Loucy (cell line): ENCODE measurements around the gene FHL1.

ENCODE experiments used
- H2AFZ ChIP-seq: fragments of 200-600 bp; sonication (generic); 2 replicates; pipeline ENCODE4 v1.6.0; 2016; ENCODE audit warnings: antibody characterized with exemption, mild to moderate bottlenecking, low read length, moderate library complexity
- H3F3A ChIP-seq: fragments of 200-600 bp; 2 replicates; pipeline ENCODE4 v1.6.0; 2016; ENCODE audit warnings: antibody characterized with exemption, low read depth, mild to moderate bottlenecking
- H3K27me3 ChIP-seq: fragments of 200-600 bp; sonication (generic); 2 replicates; pipeline ENCODE4 v1.6.1; 2014; ENCODE audit warnings: low read length, mild to moderate bottlenecking; ENCODE audit not compliant: insufficient read depth, poor library complexity, severe bottlenecking
- H3K36me3 ChIP-seq: fragments of 200-600 bp; sonication (generic); 2 replicates; pipeline ENCODE4 v1.6.1; 2016; ENCODE audit warnings: low read length; ENCODE audit not compliant: insufficient read depth
- H3K4me1 ChIP-seq: fragments of 200-600 bp; sonication (generic); 2 replicates; pipeline ENCODE4 v1.5.1; 2014; ENCODE audit warnings: low read length, mild to moderate bottlenecking; ENCODE audit not compliant: insufficient read depth, poor library complexity, severe bottlenecking
- H3K4me2 ChIP-seq: fragments of 200-600 bp; sonication (generic); 2 replicates; pipeline ENCODE4 v1.6.0; 2014; ENCODE audit warnings: antibody characterized with exemption, low read length, low read depth, mild to moderate bottlenecking; ENCODE audit not compliant: poor library complexity, severe bottlenecking
- H3K4me3 ChIP-seq: fragments of 200-600 bp; sonication (generic); 2 replicates; pipeline ENCODE4 v1.5.1; 2014; ENCODE audit warnings: low read length, mild to moderate bottlenecking, mixed read lengths; ENCODE audit not compliant: poor library complexity, severe bottlenecking
- H3K79me2 ChIP-seq: fragments of 200-600 bp; sonication (generic); 2 replicates; pipeline ENCODE4 v1.6.1; 2014; ENCODE audit warnings: low read length; ENCODE audit not compliant: insufficient read depth
- H3K9ac ChIP-seq: fragments of 200-600 bp; sonication (generic); 2 replicates; pipeline ENCODE4 v1.6.0; 2014; ENCODE audit warnings: mild to moderate bottlenecking, low read depth, low read length, moderate library complexity; ENCODE audit not compliant: poor library complexity, severe bottlenecking
- H3K9me2 ChIP-seq: fragments of 200-600 bp; sonication (generic); replicated peaks from 2 replicates; pipeline ENCODE4 v1.6.1; 2016; ENCODE audit warnings: low read depth, low read length, mixed read lengths
- H3K9me3 ChIP-seq: fragments of 200-600 bp; sonication (generic); 2 replicates; pipeline ENCODE4 v1.6.1; 2014; ENCODE audit warnings: mild to moderate bottlenecking, antibody characterized with exemption, low read length, low read depth; ENCODE audit not compliant: insufficient read depth
- H4K20me1 ChIP-seq: fragments of 200-600 bp; sonication (generic); 2 replicates; pipeline ENCODE4 v1.6.0; 2014; ENCODE audit warnings: antibody characterized with exemption, low read length, mild to moderate bottlenecking; ENCODE audit not compliant: insufficient read depth, poor library complexity, severe bottlenecking
- EZH2phosphoT487 ChIP-seq: fragments of 200-600 bp; IDR thresholded peaks from 2 replicates; pipeline ENCODE4 v1.6.1; 2018; ENCODE audit warnings: antibody characterized with exemption, mild to moderate bottlenecking, moderate library complexity, borderline replicate concordance
- TF ChIP-seq, protein P1 (sequence below): fragments of 200-600 bp; sonication (generic); conservative IDR thresholded peaks from 2 replicates; pipeline ENCODE4 v1.5.1; 2014; ENCODE audit warnings: mild to moderate bottlenecking, antibody characterized with exemption, low read length

Gene FHL1

DNA sequence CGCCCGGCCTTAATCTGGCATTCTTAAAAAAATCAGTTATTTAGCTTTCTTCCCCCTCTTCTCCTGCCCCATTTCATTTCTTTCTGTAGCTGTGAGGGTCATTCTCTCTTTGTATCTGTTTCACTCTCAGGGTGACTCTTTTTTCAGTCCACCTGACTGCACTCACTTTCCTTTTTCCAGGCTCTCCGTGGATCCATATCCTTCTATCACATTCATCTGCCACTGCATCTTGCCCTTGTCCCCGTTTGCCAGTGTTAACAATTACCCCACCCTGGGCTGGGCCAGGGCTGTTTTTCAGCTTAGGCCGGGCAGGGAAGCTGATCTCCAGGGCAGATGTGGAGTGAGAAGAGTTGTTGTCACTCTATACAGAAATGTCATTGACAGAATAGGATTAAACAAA is 7.7 kb downstream of the FHL1 start:
- Histone ChIP-seq H3K36me3 (no peaks in the 10 kb centered on the region), H3K9ac (no peak overlapping the region), H4K20me1 (no peaks in the 10 kb centered on the region), H3K4me3 (no peak overlapping the region), H3K9me2 (no peaks in the 10 kb centered on the region), H2AFZ (no peak overlapping the region), H3K4me2 (no peak overlapping the region), H3K4me1 (no peaks in the 10 kb centered on the region), H3K79me2 (no peaks in the 10 kb centered on the region), H3F3A (peaks cover 3% of the 10 kb centered on the region; the same call in 1 of the 2 replicates), H3K9me3 (no peaks in the 10 kb centered on the region), H3K27me3 (no peaks in the 10 kb centered on the region)
- no peak for TF ChIP-seq EZH2phosphoT487
- TF ChIP-seq, protein P1, sequence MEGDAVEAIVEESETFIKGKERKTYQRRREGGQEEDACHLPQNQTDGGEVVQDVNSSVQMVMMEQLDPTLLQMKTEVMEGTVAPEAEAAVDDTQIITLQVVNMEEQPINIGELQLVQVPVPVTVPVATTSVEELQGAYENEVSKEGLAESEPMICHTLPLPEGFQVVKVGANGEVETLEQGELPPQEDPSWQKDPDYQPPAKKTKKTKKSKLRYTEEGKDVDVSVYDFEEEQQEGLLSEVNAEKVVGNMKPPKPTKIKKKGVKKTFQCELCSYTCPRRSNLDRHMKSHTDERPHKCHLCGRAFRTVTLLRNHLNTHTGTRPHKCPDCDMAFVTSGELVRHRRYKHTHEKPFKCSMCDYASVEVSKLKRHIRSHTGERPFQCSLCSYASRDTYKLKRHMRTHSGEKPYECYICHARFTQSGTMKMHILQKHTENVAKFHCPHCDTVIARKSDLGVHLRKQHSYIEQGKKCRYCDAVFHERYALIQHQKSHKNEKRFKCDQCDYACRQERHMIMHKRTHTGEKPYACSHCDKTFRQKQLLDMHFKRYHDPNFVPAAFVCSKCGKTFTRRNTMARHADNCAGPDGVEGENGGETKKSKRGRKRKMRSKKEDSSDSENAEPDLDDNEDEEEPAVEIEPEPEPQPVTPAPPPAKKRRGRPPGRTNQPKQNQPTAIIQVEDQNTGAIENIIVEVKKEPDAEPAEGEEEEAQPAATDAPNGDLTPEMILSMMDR: no peak

DNA sequence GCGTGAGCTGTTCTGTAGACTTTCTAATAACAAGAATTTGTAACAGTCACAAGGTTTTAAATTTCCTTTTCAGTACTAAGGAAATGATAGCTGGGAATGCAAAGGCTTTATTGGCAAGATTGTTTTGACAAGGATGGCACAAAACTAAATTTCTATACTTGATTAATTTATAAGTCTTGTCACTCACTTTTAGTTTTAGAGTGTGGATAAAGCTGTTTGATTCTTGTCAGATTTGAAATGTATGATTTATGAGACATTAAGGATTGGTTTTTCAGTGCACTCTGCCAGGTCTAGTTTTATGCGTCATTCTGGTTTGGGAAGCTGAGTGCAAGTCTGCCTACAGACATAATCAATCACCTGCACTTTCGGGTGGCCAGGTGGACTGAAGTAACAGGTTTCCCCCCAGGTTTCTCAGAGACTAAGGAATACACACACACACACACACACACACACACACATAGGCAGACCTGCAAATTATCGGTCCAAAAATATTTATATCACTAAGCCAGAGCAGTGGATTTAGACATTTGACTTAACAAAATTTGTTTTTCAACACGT is 9.3 kb downstream of the FHL1 start:
- no peak overlapping the region for H2AFZ ChIP-seq
- no peaks in the 10 kb centered on the region for H3K9me2 ChIP-seq
- H3K27me3 ChIP-seq: no peaks in the 10 kb centered on the region
- no peaks in the 10 kb centered on the region for H3K79me2 ChIP-seq
- no peaks in the 10 kb centered on the region for H4K20me1 ChIP-seq
- no peak overlapping the region for H3K9ac ChIP-seq
- no peaks in the 10 kb centered on the region for H3K9me3 ChIP-seq
- H3K4me1 ChIP-seq: no peaks in the 10 kb centered on the region
- TF ChIP-seq, protein P1: no peak
- no peak for TF ChIP-seq EZH2phosphoT487
- H3K4me2 ChIP-seq: no peak overlapping the region
- H3F3A ChIP-seq: no peaks in the 10 kb centered on the region
- no peak overlapping the region for H3K4me3 ChIP-seq
- no peaks in the 10 kb centered on the region for H3K36me3 ChIP-seq

GRCh38 chrX:136157187-136157586 is 9.9 kb downstream of the FHL1 start:
- Histone ChIP-seq H3K9me2 (no peaks in the 10 kb centered on the region), H3K79me2 (no peaks in the 10 kb centered on the region), H3F3A (no peaks in the 10 kb centered on the region), H3K9ac (no peak overlapping the region), H3K36me3 (no peaks in the 10 kb centered on the region), H3K9me3 (no peaks in the 10 kb centered on the region), H3K4me1 (no peaks in the 10 kb centered on the region), H3K27me3 (no peaks in the 10 kb centered on the region), H3K4me3 (no peak overlapping the region), H4K20me1 (no peaks in the 10 kb centered on the region), H2AFZ (no peak overlapping the region), H3K4me2 (no peak overlapping the region)
- TF ChIP-seq, protein P1: no peak
- no peak for TF ChIP-seq EZH2phosphoT487
